ENCODE results near the gene LCN10.
"Not testable (repeated sequence)": the region's sequence is repeated elsewhere in the genome, so short reads cannot be mapped to it uniquely, and the experiment has no call there.

Gene LCN10

DNA sequence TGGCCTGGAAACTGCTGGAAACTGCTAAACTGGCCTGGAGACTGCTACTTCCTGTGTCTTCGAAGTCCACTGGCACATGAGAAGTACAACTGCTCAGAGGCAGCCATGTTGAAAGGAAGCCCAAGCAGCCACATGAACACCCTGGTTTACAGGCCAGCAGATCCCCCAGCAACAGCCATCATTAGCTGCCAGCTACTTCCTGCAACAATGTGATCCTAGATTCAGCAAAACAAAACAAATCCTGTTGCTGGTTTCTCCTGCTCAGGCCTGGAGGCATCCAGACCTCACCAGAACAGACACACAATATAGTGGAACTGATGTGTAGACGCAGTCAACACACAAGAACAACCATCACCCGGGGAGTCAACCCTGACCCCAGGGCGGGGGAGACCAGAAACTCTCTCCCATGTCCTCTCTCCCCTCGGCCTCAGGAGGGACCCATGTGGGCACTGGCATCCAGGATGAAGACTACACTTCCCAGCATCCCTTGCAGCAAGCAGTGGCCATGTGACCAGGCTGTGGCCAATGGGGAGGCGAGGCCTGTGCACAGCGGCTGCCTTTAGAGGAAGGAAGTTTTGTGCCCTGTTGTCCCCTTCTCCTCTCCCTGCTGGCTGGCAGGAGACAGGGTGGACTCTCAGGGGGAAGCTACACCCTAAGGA is 30.8 kb upstream of the LCN10 start:
- H3K4me3 ChIP-seq (ENCODE audit: low read depth, low read length), result no peak overlapping the region

DNA sequence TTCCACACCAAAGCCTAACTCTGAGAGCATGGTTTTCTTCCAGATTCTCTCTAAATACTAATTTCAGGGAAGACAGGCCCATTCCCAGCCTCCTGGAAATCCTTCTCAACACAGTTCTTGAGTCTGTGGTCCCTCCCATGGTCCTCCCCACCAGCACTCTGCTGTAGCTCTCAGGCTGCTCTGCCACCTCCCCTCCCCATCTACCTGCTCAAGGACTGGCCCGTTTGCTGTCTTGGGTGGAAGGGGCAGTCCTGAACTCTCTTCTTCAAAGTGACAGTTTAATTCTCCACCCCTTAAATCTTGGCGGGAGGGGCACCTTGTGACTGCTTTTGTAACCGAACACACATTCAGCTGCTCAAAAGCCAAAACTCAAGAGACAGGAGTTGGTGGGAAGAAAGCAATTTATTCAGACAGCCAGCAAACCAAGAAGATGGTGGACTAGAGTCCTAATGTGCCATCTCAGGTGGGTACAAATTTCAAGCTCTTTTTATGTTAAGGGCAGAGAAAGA is 29.2 kb upstream of the LCN10 start:
- H3K4me3 ChIP-seq (ENCODE audit: low read depth, low read length), result no peak overlapping the region

DNA sequence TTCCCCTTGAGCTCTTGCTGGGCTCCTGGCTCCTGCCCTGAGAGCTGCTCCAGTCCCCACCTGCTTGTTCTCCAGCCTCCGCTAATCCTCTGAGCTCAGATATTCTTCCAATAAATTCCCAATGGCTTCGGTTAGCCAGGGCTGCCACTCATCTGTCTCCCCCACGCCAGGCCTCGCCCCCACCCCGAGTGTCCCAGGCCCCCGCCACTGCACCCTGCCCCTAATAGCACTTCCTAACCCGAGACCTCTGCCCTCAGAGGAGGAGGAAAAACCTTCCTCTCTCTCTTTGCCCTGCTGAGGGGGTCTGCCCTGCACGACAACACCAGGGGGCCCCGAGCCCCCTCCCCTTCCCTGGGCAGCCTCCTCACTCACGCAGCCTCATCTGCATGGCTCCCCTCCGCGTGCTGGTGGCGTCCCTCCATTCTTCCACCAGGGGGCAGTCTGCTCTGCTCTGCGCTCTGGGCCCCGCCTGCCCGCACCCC is 27.0 kb upstream of the LCN10 start:
- no peak overlapping the region for H3K4me3 ChIP-seq (ENCODE audit: low read depth, low read length)

DNA sequence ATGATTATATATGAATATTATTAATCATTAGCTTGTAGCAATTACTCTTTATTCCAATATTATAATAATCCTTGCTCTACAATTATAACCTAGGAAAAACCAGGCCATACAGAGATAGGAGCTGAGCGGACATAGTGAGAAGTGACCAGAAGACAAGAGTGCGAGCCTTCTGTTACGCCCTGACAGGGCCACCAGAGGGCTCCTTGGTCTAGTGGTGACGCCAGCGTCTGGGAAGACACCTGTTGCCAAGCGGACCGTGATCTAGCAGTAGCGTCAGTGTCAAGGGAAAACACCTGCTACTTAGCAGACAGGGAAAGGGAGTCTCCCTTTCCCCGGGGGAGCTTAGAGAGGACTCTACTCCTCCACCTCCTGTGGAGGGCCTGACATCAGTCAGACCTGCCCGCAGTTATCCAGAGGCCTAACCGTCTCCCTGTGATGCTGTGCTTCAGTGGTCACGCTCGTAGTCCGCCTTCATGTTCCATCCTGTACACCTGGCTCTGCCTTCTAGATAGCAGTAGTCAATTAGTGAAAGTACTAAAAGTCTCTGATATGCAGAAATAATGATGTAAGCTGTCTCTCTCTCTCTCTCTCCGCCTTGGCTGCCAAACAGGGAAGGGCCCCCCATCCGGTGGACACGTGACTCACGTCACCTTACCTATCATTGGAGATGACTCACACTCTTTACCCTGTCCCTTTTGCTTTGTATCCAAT is 23.8 kb upstream of the LCN10 start:
- not testable (repeated sequence) for H3K4me3 ChIP-seq (ENCODE audit: low read depth, low read length)

DNA sequence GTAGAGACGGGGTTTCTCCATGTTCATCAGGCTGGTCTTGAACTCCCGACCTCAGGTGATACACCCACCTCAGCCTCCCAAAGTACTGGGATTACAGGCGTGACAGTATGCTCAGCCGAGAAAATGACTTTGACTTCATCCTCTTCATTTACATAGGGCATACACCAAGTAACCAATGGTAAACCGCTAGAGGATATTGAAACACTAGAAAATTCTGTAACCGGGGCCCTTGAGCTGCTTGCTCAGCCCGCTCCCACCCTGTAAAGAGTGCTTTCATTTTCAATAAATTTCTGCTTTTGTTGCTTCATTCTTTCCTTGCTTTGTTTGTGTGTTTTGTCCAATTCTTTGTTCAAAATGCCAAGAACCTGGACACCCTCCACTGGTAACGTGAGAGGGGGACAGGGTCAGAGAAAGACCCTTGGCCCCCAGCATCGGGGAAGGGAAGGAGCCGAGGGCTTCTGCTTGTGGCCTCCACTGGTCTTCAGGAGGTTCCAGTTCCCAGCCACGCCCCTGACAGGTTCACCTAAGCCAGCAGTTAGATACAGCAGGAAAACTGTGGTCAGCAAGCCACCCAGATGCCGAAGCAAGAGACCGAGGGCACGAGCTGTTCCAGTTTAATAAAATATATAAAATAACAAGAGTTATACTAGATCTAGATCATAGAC is 23.1 kb upstream of the LCN10 start:
- not testable (repeated sequence) for H3K4me3 ChIP-seq (ENCODE audit: low read depth, low read length)

DNA sequence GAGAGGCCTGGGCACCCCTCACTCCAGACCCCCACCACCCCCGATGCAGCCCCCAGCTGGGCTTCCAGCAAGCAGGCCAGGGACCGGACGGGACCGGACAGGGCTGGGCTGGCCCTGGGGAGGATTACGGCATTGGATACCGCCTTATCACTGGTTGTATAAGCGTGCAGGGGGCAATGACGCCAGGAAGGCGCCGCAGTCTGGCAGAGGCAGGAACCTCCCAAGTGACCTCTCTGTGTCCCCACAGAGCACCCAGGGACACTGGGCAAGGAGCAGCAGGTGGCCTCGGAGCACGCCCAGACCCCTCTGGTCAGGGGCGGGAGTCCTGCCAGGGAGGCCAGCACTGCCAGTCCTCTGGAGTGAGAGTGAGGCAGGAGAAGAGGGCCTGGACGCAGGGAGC is 22.3 kb upstream of the LCN10 start:
- H3K4me3 ChIP-seq (ENCODE audit: low read depth, low read length), result no peak overlapping the region

DNA sequence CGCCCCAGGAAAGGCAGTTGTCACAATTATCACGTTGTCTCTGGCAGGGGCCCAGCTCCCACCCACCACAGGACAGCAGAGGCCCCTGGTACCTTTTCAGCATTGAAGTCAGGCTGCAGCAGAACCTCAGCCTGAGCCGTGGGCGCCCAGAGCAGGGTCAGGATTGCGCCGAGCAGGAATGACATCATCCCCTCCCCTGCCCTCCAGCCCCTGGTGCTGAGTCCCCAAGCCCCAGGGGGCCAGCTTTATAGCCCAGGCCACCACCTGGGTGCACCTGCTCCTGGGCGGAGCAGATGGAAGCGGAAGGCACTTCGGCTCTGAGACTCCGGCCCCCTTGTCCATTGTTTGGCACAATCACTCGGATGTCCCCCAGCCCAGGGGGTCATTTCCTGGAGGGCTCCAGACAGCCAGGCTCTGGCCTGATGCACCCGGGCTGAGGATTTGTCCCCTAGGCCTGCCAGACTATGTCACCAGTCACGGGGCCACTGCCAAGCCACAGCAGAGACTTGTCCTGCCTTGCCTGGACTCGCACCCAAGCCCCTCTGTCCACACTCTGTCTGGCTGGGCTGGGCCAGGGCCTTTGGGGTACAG is 21.7 kb upstream of the LCN10 start, which contains the start of gene LCN15:
Gene LCN15 (minus strand): TSS at position 218 of the 591 bp plus-strand sequence. CDS start 30 bp downstream, at position 188.
- no peak within 1 kb of the TSS for H3K4me3 ChIP-seq (ENCODE audit: low read depth, low read length)

DNA sequence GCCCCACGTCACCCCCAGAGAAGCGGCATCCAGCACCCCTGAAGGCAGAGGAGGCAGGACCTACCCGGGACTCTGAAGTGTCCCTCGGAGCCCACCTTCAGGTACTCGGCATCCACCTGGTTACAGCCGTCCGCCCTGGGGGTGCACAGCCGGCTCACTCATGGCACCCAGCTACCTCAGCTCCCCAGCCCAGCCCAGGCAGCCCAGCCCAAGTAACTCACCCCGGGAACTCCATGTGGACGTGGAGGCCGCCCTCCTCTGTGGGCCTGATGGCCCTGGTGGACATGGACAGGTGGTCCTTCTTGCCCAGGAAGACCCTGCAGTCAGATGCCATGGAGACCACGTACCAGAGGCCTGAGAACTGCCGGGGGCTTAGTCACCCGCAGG is 20.9 kb upstream of the LCN10 start:
- no peak overlapping the region for H3K4me3 ChIP-seq (ENCODE audit: low read depth, low read length)

DNA sequence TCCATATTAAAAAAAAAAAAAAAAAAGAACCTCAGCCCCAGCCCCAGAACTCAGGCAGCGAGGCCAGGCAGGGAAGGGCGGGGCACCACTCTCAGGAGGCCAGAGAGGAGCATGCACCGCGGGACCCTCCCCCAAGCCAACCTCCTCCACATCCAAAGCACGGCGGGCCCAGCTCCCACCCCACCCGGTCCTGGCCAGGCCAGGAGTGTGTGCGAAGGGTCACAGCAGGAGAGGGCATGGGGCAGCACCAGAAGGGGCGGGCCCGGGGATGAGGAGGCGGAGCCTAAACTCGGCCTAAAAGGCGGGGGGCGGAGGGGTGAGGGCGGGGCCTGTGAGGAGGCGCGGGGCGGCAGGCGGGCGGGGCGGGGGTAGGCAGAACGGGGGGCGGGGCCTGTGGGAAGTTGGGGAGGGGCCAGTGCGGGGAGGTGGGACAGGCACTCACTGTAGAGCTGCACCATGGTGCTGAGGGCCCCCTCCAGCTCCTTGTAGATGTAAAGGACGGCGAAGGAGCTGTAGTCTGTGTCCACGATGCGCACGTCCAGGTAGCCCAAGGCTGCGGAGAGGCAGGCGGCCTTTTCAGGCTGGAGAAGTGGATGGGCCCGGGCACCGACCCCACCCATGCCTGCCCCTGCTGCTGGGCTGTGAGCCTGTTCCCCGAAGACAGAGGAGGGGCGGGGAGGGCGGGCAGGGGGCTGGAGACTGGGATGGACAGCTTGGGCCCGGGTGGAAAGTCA is 20.3 kb upstream of the LCN10 start:
- H3K4me3 ChIP-seq (ENCODE audit: low read depth, low read length), result no peak overlapping the region

DNA sequence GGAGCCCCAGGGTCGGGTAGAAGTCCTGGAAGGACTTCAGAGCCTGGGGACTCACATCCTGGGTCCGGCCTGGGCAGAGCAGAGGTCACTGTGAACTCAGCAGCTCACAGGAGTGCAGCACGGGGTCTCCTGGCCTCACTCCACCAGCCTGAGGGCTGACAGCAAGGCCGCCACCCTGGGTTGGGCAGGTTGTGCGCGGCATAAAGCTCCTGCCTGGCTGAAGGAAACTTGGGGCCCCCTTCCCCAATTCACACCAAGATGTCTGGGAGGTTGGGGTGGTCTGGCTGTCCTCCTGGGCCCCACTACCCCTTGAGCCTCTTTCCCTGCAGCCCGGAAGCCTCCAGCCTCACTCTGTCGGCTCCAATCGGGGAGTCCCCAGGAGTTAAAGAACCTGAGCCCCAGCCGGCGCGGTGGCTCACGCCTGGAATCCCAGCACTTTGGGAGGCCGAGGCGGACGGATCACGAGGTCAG is 19.5 kb upstream of the LCN10 start:
- H3K4me3 ChIP-seq (ENCODE audit: low read depth, low read length), result no peak overlapping the region

DNA sequence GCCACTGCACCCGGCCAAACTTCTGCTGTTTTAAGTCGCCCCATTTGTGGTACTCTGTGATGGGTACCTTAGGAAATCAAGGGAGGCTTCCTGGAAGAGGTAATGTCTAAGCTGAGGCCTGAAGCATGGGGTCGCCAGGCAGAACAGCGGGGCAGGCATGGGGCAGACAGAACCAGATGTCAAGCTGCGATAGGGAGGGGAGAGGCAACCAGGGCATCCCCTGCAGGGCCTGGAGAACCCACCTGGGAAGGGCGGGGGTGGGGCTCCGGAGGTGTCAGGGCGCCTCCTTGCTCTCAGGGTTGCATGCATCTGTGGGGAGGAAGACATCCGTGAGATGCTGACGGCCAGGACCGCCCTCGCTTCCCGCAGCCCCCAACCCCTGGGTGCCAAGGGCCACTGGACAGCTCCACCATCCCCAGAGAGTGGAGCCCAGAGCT is 18.8 kb upstream of the LCN10 start:
- no peak overlapping the region for H3K4me3 ChIP-seq (ENCODE audit: low read depth, low read length)

DNA sequence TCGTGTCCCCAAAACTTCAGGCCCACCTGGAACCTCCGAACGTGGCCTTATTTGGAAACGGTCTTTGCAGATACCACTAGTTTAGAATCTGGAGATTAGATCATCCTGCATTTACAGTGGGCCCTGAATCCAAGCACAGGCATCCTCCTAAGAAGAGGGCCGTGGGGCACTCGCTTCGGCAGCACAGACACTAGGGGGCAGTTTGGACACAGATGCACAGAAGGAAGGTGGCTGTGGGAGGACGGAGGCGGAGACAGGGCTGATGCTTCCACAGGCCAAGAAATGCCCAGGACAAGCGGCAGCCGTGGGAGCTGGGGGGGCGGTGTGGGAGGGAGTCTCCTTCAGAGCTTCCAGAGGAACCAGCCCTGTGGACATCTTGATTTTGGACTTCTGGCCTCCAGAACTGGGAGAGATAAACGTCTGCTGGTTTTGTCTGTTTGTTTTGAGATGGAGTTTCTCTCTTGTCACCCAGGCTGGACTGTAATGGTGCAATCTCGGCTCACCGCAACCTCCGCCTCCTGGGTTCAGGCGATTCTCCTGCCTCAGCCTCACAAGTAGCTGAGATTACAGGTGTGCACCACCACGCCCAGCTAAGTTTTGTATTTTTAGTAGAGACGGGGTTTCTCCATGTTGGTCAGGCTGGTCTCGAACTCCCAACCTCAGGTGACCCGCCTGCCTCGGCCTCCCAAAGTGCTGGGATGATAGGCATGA is 18.2 kb upstream of the LCN10 start:
- not testable (repeated sequence) for H3K4me3 ChIP-seq (ENCODE audit: low read depth, low read length)

DNA sequence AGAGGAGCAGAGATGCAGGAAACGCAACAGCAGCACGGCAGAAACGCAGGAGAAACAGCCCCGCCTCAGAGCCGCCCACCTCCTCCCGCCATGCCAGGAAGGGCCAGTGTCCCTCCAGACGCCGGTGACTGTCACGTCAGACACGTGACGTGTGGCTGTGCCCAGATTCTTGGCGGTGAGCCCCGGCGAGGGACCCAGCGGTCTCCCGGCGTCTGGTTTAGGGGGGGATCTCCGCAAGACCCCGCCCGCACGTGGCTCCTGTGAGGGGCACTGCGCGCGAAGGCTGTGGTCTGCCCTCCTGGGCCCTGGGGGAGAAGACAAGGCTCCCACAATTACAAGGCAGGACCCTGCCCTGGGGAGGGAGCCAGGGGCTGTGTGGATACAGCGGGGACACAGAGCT is 17.7 kb upstream of the LCN10 start:
- no peak overlapping the region for H3K4me3 ChIP-seq (ENCODE audit: low read depth, low read length)

DNA sequence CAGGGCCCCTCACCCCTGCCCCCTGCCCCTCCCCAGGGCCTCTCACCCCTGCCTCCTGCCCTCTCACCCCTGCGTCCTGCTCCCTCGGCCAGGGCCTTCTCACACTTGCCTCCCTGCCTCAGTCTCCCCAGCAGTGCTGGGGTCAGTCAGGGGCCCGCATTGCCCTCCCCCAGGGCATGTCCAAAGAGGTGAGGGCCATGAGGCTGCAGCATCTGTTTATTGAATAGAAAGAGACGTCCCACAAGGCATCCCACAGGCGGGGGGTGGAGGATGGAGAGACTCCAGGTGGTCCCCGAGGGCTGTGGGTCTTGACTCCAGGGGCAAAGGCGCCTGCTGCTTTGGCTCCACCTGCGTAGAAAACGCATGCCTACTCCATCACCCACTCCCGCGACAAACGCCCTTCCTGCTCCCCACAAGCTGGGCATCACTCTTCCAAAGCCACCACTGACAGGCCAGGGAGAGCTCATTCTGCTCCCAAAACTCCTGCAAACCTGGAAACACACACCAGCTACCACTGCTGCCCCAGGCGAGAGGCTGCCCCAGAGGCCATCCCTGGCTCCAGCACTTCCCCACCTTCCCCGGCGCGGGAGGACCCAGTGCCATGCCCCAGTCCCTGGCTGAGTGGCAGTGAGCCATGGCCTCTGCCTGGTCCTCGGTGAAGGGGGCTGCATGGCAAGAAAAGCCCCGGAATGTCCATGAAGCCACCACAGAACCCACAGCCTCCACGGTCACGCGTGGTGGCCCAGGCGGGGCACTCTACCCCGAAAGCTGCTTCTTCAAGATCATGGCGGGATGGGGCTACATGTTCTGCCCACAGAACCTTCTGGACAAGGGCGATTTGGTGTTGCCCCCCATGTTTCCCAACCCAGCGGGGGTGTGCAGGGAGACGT is 16.9 kb upstream of the LCN10 start:
- no peak overlapping the region for H3K4me3 ChIP-seq (ENCODE audit: low read depth, low read length)

DNA sequence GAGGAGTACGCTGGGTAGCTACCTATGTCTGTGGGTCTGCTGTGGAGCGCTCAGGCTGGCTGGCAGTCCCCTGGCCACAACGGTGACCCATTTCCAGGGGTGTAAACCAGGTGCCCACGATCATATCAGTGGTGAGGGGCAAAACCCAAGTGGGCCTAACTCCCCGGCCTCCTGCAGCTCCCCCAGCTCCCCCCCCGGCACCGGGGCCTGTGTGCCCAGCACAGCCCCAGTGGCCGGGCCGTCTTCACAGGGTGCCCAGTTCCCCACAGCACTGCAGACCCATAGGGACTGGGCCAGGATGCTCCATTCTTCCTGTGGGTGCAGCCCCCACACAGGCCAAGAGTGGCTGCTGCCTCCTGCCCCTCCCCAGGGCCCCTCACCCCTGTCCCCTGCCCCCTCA is 16.3 kb upstream of the LCN10 start:
- H3K4me3 ChIP-seq (ENCODE audit: low read depth, low read length), result no peak overlapping the region

DNA sequence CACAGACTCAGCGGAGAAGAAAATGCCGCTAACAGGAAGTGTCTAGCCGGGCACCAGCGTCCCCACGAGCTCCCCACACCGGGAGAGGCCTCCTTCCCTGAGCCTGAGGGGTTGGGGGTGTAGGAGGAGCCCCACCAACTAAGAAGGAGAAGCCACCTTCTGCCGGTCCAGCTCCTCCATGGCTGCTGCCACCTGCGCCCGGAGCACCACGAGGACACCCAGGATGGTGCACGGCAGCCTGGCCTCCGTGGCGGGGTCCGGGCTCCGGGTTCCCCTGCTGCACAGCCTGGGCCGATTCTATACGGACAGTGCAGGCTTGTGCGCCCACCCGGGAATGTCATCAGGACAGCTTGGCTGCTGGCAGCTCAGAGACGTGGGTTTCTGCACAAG is 15.0 kb upstream of the LCN10 start:
- H3K4me3 ChIP-seq (ENCODE audit: low read depth, low read length), result no peak overlapping the region

DNA sequence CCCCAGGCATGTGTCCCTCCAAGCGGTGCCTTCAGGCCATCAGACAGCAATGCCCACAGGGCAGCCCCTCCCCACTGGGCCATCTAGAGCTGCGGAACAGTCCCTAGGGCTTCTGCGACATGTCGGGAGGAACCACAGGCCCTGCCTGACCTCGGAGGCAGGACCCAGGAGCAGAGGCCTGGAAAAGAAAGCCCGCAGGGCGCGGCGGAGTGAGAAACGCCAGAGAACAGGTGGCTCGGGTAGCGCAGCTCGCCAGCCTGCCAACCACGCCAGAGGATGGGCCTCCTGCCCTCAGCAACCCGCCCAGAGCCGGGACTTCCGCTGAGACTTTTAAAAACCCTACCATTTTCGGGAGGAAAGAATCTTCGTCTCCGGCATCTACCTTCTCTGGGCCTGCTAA is 14.6 kb upstream of the LCN10 start:
- H3K4me3 ChIP-seq (ENCODE audit: low read depth, low read length), result no peak overlapping the region

DNA sequence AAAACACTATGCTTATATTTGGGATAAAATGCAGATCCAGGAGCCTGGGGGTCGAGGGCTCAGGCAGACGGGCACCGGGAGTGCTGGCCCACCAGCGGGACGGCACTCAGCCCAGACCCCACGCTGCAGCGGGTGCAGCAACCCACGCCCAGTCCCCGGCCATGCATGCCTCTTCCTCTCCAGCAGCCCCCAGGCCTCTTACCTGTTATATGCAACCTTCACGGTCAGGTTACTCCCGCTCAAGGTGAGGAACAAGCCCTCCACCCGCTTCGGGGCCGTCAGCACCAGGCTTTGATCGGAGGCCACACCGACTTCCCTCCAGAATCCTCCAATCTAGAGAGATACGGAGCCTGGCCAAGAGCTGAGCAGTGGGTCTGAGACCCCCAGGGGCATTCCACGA is 14.1 kb upstream of the LCN10 start:
- no peak overlapping the region for H3K4me3 ChIP-seq (ENCODE audit: low read depth, low read length)

DNA sequence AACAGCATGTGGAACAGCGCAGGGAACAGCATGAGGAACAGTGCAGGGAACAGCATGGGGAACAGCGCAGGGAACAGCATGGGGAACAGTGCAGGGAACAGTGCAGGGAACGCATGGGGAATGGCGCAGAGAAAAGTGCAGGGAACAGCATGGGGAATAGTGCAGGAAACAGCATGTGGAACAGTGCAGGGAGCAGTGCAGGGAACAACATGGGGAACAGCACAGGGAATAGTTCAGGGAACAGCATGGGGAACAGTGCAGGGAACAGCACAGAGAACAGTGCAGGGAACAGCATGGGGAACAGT is 13.3 kb upstream of the LCN10 start:
- H3K4me3 ChIP-seq (ENCODE audit: low read depth, low read length), result no peak overlapping the region
